Measurements from ENCODE around the gene SLCO4C1.

SLCO4C1 gene

GRCh38 chr5:102296178-102296817, at the start of gene SLCO4C1 (continued):
- TF ChIP-seq ZBTB1 (tag by site-specific recombination; IDR thresholded peaks at IDR 0.05) (0 out of 2 replicates have a peak, but pooled peaks have one; percentile 35), ZNF341 (tag by site-specific recombination; IDR thresholded peaks at IDR 0.05; ENCODE audit: low read depth) (peak; percentile 46), GLI4 (tag by site-specific recombination; IDR thresholded peaks at IDR 0.05) (no peak), OSR2 (tag by site-specific recombination; IDR thresholded peaks at IDR 0.05) (0 out of 2 replicates have a peak, but pooled peaks have one; percentile 21), ZNF530 (tag by site-specific recombination; IDR thresholded peaks at IDR 0.05; ENCODE audit: low read depth) (no peak), ZNF214 (tag by site-specific recombination; IDR thresholded peaks at IDR 0.05; ENCODE audit: borderline replicate concordance) (no peak), BCL11B (tag by site-specific recombination; IDR thresholded peaks at IDR 0.05; ENCODE audit: low read depth) (no peak), ZBTB6 (tag by site-specific recombination; IDR thresholded peaks at IDR 0.05) (peak; percentile 98), ZNF621 (tag by site-specific recombination; IDR thresholded peaks at IDR 0.05) (no peak), SP7 (tag by site-specific recombination; IDR thresholded peaks at IDR 0.05) (peak; percentile 78), HOXC10 (CRISPR knock-in tag; IDR thresholded peaks at IDR 0.05) (no peak), CTCF (tag by site-specific recombination; IDR thresholded peaks at IDR 0.05) (peak; percentile 99), ZNF561 (tag by site-specific recombination; IDR thresholded peaks at IDR 0.05; ENCODE audit: borderline replicate concordance) (peak; percentile 71; the same call in 1 of the 2 replicates), INSM2 (tag by site-specific recombination; IDR thresholded peaks at IDR 0.05) (no peak), ZNF501 (tag by site-specific recombination; IDR thresholded peaks at IDR 0.05) (peak; percentile 95), SP2 (tag by site-specific recombination; IDR thresholded peaks at IDR 0.05) (peak; percentile 91), ZNF521 (tag by site-specific recombination; IDR thresholded peaks at IDR 0.05) (no peak), BCL11A (tag by site-specific recombination; IDR thresholded peaks at IDR 0.05; ENCODE audit: low read depth) (no peak), ZNF768 (tag by site-specific recombination; IDR thresholded peaks at IDR 0.05) (no peak)
- TF ChIP-seq, protein P1, sequence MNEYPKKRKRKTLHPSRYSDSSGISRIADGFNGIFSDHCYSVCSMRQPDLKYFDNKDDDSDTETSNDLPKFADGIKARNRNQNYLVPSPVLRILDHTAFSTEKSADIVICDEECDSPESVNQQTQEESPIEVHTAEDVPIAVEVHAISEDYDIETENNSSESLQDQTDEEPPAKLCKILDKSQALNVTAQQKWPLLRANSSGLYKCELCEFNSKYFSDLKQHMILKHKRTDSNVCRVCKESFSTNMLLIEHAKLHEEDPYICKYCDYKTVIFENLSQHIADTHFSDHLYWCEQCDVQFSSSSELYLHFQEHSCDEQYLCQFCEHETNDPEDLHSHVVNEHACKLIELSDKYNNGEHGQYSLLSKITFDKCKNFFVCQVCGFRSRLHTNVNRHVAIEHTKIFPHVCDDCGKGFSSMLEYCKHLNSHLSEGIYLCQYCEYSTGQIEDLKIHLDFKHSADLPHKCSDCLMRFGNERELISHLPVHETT (tag by site-specific recombination; IDR thresholded peaks at IDR 0.05), result no peak
- TF ChIP-seq, protein P2, sequence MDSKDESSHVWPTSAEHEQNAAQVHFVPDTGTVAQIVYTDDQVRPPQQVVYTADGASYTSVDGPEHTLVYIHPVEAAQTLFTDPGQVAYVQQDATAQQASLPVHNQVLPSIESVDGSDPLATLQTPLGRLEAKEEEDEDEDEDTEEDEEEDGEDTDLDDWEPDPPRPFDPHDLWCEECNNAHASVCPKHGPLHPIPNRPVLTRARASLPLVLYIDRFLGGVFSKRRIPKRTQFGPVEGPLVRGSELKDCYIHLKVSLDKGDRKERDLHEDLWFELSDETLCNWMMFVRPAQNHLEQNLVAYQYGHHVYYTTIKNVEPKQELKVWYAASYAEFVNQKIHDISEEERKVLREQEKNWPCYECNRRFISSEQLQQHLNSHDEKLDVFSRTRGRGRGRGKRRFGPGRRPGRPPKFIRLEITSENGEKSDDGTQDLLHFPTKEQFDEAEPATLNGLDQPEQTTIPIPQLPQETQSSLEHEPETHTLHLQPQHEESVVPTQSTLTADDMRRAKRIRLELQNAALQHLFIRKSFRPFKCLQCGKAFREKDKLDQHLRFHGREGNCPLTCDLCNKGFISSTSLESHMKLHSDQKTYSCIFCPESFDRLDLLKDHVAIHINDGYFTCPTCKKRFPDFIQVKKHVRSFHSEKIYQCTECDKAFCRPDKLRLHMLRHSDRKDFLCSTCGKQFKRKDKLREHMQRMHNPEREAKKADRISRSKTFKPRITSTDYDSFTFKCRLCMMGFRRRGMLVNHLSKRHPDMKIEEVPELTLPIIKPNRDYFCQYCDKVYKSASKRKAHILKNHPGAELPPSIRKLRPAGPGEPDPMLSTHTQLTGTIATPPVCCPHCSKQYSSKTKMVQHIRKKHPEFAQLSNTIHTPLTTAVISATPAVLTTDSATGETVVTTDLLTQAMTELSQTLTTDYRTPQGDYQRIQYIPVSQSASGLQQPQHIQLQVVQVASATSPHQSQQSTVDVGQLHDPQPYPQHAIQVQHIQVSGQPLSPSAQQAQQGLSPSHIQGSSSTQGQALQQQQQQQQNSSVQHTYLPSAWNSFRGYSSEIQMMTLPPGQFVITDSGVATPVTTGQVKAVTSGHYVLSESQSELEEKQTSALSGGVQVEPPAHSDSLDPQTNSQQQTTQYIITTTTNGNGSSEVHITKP (tag by site-specific recombination; IDR thresholded peaks at IDR 0.05), result peak; percentile 71
- TF ChIP-seq, protein P3, sequence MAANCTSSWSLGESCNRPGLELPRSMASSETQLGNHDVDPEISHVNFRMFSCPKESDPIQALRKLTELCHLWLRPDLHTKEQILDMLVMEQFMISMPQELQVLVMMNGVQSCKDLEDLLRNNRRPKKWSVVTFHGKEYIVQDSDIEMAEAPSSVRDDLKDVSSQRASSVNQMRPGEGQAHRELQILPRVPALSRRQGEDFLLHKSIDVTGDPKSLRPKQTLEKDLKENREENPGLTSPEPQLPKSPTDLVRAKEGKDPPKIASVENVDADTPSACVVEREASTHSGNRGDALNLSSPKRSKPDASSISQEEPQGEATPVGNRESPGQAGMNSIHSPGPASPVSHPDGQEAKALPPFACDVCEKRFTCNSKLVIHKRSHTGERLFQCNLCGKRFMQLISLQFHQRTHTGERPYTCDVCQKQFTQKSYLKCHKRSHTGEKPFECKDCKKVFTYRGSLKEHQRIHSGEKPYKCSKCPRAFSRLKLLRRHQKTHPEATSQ (tag by site-specific recombination; IDR thresholded peaks at IDR 0.05), result no peak
- TF ChIP-seq, protein P4, sequence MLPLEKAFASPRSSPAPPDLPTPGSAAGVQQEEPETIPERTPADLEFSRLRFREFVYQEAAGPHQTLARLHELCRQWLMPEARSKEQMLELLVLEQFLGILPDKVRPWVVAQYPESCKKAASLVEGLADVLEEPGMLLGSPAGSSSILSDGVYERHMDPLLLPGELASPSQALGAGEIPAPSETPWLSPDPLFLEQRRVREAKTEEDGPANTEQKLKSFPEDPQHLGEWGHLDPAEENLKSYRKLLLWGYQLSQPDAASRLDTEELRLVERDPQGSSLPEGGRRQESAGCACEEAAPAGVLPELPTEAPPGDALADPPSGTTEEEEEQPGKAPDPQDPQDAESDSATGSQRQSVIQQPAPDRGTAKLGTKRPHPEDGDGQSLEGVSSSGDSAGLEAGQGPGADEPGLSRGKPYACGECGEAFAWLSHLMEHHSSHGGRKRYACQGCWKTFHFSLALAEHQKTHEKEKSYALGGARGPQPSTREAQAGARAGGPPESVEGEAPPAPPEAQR (tag by site-specific recombination; IDR thresholded peaks at IDR 0.05), result no peak

Measured in HEK293 (cell line).